OCI-LY7 (cell line): ENCODE results near the gene ARFGAP1. TPM values are rescaled to one million over a fixed set of nuclear protein-coding genes. Genes with fewer than 3 reads are reported as not detected.

ENCODE experiments used
- Bru-seq: library from RNA; stranded (reverse); fragments of 400-500 nt; gene quantifications from one replicate; lab custom pipeline; 2021; lab: Mats Ljungman, UMichigan
- BruChase-seq, 2 experiments: library from RNA; stranded (reverse); fragments of 400-500 nt; gene quantifications; one replicate each; lab custom pipeline; 2021; lab: Mats Ljungman, UMichigan
- BruUV-seq: library from RNA; stranded (reverse); fragments of 400-500 nt; replicated peaks from 2 replicates; lab custom pipeline; 2021; lab: Mats Ljungman, UMichigan
- CTCF ChIA-PET: fragments of 300-600 bp; sonication (Branson Sonifier 250); formaldehyde crosslinking; loops from one replicate; lab custom pipeline; 2022; ENCODE audit warnings: antibody characterized with exemption; ENCODE audit not compliant: unreplicated experiment; lab: Charles Lee
- POLR2A ChIA-PET: fragments of 300-600 bp; sonication (Branson Sonifier 250); formaldehyde crosslinking; loops from one replicate; lab custom pipeline; 2022; ENCODE audit warnings: antibody characterized with exemption; lab: Charles Lee
- DNase-seq: peaks from one replicate; pipeline ENCODE4 v3.0.0-alpha.2; 2015; ENCODE audit warnings: low spot score
- H2AFZ ChIP-seq: fragments of 200-600 bp; sonication (generic), shearing (Covaris generic); 2 replicates; pipeline ENCODE4 v1.6.1; 2014; ENCODE audit warnings: mild to moderate bottlenecking, antibody characterized with exemption, low read length, moderate library complexity
- H3K27ac ChIP-seq: fragments of 200-600 bp; sonication (generic); 2 replicates; pipeline ENCODE4 v1.5.1; 2014; ENCODE audit warnings: mixed run types, low read depth, mild to moderate bottlenecking, moderate library complexity, low read length, inconsistent platforms; ENCODE audit not compliant: poor library complexity, severe bottlenecking
- H3K36me3 ChIP-seq: fragments of 200-600 bp; sonication (generic); 2 replicates; pipeline ENCODE4 v1.6.1; 2014; ENCODE audit warnings: mild to moderate bottlenecking, antibody characterized with exemption, low read length, moderate library complexity, mixed read lengths; ENCODE audit not compliant: insufficient read depth
- H3K4me1 ChIP-seq: fragments of 200-600 bp; sonication (generic); 2 replicates; pipeline ENCODE4 v1.5.1; 2014; ENCODE audit warnings: mild to moderate bottlenecking, low read length; ENCODE audit not compliant: insufficient read depth, poor library complexity, severe bottlenecking
- H3K4me2 ChIP-seq: fragments of 200-600 bp; sonication (generic); 2 replicates; pipeline ENCODE4 v1.6.1; 2014; ENCODE audit warnings: mild to moderate bottlenecking, low read length
- H3K4me3 ChIP-seq: fragments of 200-600 bp; sonication (generic); 2 replicates; pipeline ENCODE4 v1.5.1; 2014; ENCODE audit warnings: mild to moderate bottlenecking, low read depth, low read length; ENCODE audit not compliant: poor library complexity, severe bottlenecking
- H3K79me2 ChIP-seq: fragments of 200-600 bp; sonication (generic); 2 replicates; pipeline ENCODE4 v1.6.1; 2016; ENCODE audit warnings: low read depth, mild to moderate bottlenecking, low read length, moderate library complexity, mixed read lengths; ENCODE audit not compliant: insufficient read depth
- H3K9me2 ChIP-seq: fragments of 200-600 bp; sonication (generic); 2 replicates; pipeline ENCODE4 v1.6.1; 2016; ENCODE audit warnings: mild to moderate bottlenecking, low read length, mixed read lengths; ENCODE audit not compliant: insufficient read depth
- H3K9me3 ChIP-seq: fragments of 200-600 bp; sonication (generic); 2 replicates; pipeline ENCODE4 v1.6.1; 2014; ENCODE audit warnings: mild to moderate bottlenecking, mixed run types, low read length, mixed read lengths
- H4K20me1 ChIP-seq: fragments of 200-600 bp; sonication (generic); 2 replicates; pipeline ENCODE4 v1.6.1; 2014; ENCODE audit warnings: mild to moderate bottlenecking, antibody characterized with exemption, low read length, moderate library complexity, mixed read lengths; ENCODE audit not compliant: insufficient read depth
- EZH2phosphoT487 ChIP-seq: fragments of 200-600 bp; sonication (generic); IDR thresholded peaks from 2 replicates; pipeline ENCODE4 v1.6.1; 2018; ENCODE audit warnings: low read depth, borderline replicate concordance, mild to moderate bottlenecking, mixed run types, antibody characterized with exemption, low read length, moderate library complexity, mixed read lengths
- intact Hi-C: fragments of 100-400 bp; cut with micrococcal nuclease; formaldehyde crosslinking; loops from one replicate; pipeline ENCODE4 v1.10.0; 2022; ENCODE audit not compliant: unreplicated experiment
- long read RNA-seq: library from polyadenylated mRNA; stranded (forward); transcript quantifications from one replicate; pipeline ENCODE4 v2.0.0, GENCODE V29; 2022
- total RNA-seq, 2 experiments: library from RNA; depleted of rRNA in 1 of 2; stranded (reverse); fragments of >200 nt in 1 of 2; shearing (Covaris generic) in 1 of 2; gene quantifications; 2 replicates each; pipeline ENCODE4 v1.2.3, GENCODE V29; 2014 to 2022
- TF ChIP-seq, protein P1 (sequence below): fragments of 200-600 bp; sonication (generic); conservative IDR thresholded peaks from 2 replicates; pipeline ENCODE4 v1.5.1; 2014; ENCODE audit warnings: mild to moderate bottlenecking, antibody characterized with exemption, low read length, moderate library complexity, mixed read lengths

ARFGAP1 gene
- 50.4 and 57.9 TPM in 2 replicates for total RNA-seq (2014; rRNA removed; shearing (Covaris generic))
- 105 and 116 TPM in 2 replicates for total RNA-seq (2022)
- percentile 57 among the genes with signal in this experiment for Bru-seq, nascent RNA
- BruChase-seq, experiment 1, labeled RNA remaining after a 6-hour chase: percentile 72 among the genes with signal in this experiment
- percentile 77 among the genes with signal in this experiment for BruChase-seq, experiment 2, labeled RNA remaining after a 2-hour chase
- long read RNA-seq, transcript ARFGAP1-203 (13 exons, 3,281 nt): major isoform, 9 of 43 reads
- long read RNA-seq, partial matches to known transcripts: 19 of 43 reads
- long read RNA-seq, other reads (novel, unspliced or antisense): 13 of 43 reads

DNA sequence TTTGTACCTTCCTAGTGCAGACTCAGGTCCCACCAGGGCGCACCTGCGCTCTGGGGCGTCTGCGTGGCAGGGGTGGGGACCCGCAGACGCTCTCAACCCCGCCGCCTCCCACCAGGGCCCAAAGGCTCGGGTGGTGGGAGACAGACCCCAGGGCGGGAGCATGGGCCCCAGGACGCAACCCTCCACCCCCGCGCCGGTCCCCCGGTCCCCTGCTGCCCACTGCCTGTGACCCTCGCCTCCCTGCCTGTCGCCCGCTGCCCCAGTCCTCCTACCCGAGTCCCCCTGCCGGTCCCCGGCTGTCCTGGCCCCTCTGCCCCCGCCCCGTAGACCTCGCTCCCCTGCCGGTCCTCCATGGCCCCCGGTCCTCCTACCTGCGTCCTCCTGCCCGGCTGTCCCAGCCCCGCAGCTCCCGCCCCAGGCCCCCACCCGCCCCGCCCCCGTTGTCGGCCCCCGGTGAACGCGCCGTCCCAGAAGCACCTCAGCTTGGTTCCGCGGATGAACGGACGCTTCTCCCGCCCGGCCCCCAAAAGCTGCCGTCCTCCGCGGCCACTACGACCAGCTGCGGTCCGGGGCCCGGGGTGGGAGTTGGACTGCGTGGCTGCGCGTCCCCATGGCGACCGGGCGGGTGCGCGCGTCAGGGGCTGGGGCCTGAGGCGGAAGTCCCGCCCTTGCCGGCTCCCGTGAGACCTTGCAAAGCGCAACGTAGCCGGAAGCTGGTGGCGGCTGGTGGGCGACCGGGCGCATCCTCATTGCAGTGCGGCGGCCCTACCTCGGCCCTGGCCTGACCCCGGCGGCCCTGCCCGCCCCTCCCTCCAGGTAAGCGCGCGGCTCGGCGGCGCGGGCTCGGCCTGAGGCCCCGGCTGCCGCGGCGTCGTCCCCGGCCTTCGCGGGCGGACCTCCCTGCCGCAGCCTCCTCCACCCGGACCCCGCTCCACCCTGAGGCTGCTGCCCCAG, at the start of gene ARFGAP1:
ARFGAP1 (plus strand) TSS at position 709 of the 954 bp plus-strand sequence. CDS start 2,768 bp downstream, outside the sequence.
- intact Hi-C loops: loop anchor here (5.0 kb wide), 1 partner anchor 55 kb away; the partner anchor contains the start of gene YTHDF1
- peak within 1 kb of the TSS; percentile 4 for H3K27ac ChIP-seq
- peaks cover 17% of the 10 kb centered on the region for H3K4me1 ChIP-seq
- POLR2A ChIA-PET: no interaction called here
- H3K4me2 ChIP-seq: peak within 1 kb of the TSS; percentile 90
- H3K4me3 ChIP-seq: peak within 1 kb of the TSS; percentile 100
- H4K20me1 ChIP-seq: peaks cover 10% of the 10 kb centered on the region; the same call in 1 of the 2 replicates
- CTCF ChIA-PET: interaction anchor here (0.5 to 0.6 kb wide), 2 partner anchors 27 to 1579 kb away, joined by 3 read pairs; no protein-coding TSS in a partner anchor
- H2AFZ ChIP-seq: peak within 1 kb of the TSS; percentile 70; the same call in 1 of the 2 replicates
- H3K36me3 ChIP-seq: peaks cover 16% of the 10 kb centered on the region; the same call in 1 of the 2 replicates
- TF ChIP-seq, protein P1, sequence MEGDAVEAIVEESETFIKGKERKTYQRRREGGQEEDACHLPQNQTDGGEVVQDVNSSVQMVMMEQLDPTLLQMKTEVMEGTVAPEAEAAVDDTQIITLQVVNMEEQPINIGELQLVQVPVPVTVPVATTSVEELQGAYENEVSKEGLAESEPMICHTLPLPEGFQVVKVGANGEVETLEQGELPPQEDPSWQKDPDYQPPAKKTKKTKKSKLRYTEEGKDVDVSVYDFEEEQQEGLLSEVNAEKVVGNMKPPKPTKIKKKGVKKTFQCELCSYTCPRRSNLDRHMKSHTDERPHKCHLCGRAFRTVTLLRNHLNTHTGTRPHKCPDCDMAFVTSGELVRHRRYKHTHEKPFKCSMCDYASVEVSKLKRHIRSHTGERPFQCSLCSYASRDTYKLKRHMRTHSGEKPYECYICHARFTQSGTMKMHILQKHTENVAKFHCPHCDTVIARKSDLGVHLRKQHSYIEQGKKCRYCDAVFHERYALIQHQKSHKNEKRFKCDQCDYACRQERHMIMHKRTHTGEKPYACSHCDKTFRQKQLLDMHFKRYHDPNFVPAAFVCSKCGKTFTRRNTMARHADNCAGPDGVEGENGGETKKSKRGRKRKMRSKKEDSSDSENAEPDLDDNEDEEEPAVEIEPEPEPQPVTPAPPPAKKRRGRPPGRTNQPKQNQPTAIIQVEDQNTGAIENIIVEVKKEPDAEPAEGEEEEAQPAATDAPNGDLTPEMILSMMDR: no peak
- no peak for TF ChIP-seq EZH2phosphoT487
- H3K79me2 ChIP-seq: peaks cover 24% of the 10 kb centered on the region
- H3K9me3 ChIP-seq: no peaks in the 10 kb centered on the region
- H3K9me2 ChIP-seq: no peaks in the 10 kb centered on the region
- no TSS peak for BruUV-seq
- peak; percentile 92 for DNase-seq

DNA sequence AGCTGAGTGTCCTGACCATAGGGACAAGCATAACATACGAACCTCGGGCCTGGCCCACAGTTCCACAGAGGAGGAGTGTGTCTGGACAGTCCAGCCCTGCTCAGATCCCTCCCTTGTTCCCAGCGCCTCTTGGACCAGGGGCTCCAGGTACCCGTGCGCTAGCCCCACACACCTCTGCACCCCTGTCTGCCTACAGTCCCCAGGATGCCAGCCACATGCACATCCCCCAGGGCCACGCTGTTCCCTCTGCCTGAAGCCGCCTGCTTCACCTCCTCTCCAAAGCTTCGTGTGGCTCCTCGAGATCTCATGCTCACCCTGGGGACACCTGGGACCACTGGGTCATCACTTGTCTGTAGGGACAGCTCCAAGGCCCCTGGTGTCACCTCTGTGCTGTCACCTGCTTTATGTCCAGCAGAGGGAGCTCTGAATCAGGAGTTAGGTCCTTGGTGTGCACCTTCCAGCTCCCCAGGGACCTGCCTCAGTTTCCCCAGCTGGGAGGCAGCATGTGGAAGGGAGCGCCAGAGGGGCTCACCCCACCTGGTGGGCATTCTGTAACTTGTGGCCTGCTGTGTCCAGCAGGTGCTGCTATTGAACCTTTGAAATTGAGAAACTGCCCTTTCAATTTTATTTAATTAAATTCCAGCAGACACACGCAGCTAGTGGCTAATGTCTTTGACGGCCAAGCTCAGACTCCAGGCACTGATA, 49.3 kb upstream of the ARFGAP1 start:
- no peak for TF ChIP-seq EZH2phosphoT487
- TF ChIP-seq, protein P1: peak; percentile 88
- no peak overlapping the region for H3K27ac ChIP-seq
- intact Hi-C loops: loop anchor here (1.0 to 2.0 kb wide), 2 partner anchors 28 to 68 kb away; no protein-coding TSS in a partner anchor
- ChIA-PET POLR2A (interaction anchor here (0.9 kb wide), 1 partner anchor 10 kb away, joined by 3 read pairs; no protein-coding TSS in a partner anchor), CTCF (interaction anchor here (0.7 to 1.0 kb wide), 2 partner anchors 12 to 36 kb away, joined by 4 to 6 read pairs; partner anchors contain the start of gene BIRC7)
- H4K20me1 ChIP-seq: no peaks in the 10 kb centered on the region
- no peak overlapping the region for H3K4me3 ChIP-seq
- H2AFZ ChIP-seq: no peak overlapping the region
- BruUV-seq: no TSS peak
- H3K36me3 ChIP-seq: no peaks in the 10 kb centered on the region
- DNase-seq: peak; percentile 58
- no peaks in the 10 kb centered on the region for H3K79me2 ChIP-seq
- H3K4me2 ChIP-seq: no peak overlapping the region
- no peaks in the 10 kb centered on the region for H3K4me1 ChIP-seq
- no peaks in the 10 kb centered on the region for H3K9me3 ChIP-seq
- no peaks in the 10 kb centered on the region for H3K9me2 ChIP-seq
